HG03045 (cell line): ENCODE results near the gene ZMIZ1.

ENCODE experiments used
- ATAC-seq: cut with Tn5 transposase; IDR thresholded peaks from one replicate; pipeline ENCODE4 v1.9.1; 2021; ENCODE audit warnings: mild to moderate bottlenecking, moderate library complexity; ENCODE audit not compliant: unreplicated experiment

The ZMIZ1 gene

GRCh38 chr10:79148452-79149344, 79.9 kb downstream of the ZMIZ1 start:
- no peak for ATAC-seq

- ATAC-seq = no peak
Measured at GRCh38 chr10:79149345-79149661, 80.5 kb downstream of the ZMIZ1 start.

GRCh38 chr10:79149662-79150443, 81.1 kb downstream of the ZMIZ1 start:
- ATAC-seq = no peak

- no peak for ATAC-seq
Measured at GRCh38 chr10:79150444-79150754, 81.6 kb downstream of the ZMIZ1 start.

GRCh38 chr10:79152423-79152817, 83.7 kb downstream of the ZMIZ1 start:
- no peak for ATAC-seq

- ATAC-seq = no peak
Measured at GRCh38 chr10:79153745-79154144, 85.0 kb downstream of the ZMIZ1 start.

- ATAC-seq = no peak
Measured at GRCh38 chr10:79155301-79156081, 86.7 kb downstream of the ZMIZ1 start.

GRCh38 chr10:79156334-79157274, 87.8 kb downstream of the ZMIZ1 start:
- ATAC-seq = no peak

GRCh38 chr10:79158004-79158340, 89.2 kb downstream of the ZMIZ1 start:
- ATAC-seq = no peak

- no peak for ATAC-seq
Measured at GRCh38 chr10:79158402-79159097, 89.8 kb downstream of the ZMIZ1 start.

- ATAC-seq = no peak
Measured at GRCh38 chr10:79159141-79159651, 90.4 kb downstream of the ZMIZ1 start.

GRCh38 chr10:79159785-79160184, 91.0 kb downstream of the ZMIZ1 start:
- ATAC-seq = no peak

- no peak for ATAC-seq
Measured at GRCh38 chr10:79160191-79160590, 91.4 kb downstream of the ZMIZ1 start.

GRCh38 chr10:79161557-79161956, 92.8 kb downstream of the ZMIZ1 start:
- ATAC-seq = no peak

GRCh38 chr10:79162022-79162421, 93.3 kb downstream of the ZMIZ1 start:
- no peak for ATAC-seq

- no peak for ATAC-seq
Measured at GRCh38 chr10:79162861-79163665, 94.3 kb downstream of the ZMIZ1 start.

- no peak for ATAC-seq
Measured at GRCh38 chr10:79163666-79163975, 94.9 kb downstream of the ZMIZ1 start.

GRCh38 chr10:79164075-79164474, 95.3 kb downstream of the ZMIZ1 start:
- no peak for ATAC-seq
